HepG2 (cell line): ENCODE results near the gene CBL. TPM values are rescaled to one million over a fixed set of nuclear protein-coding genes. Genes with fewer than 3 reads are reported as not detected.

Experiments used
- BCL6 ChIP-seq: IDR thresholded peaks from 2 replicates; pipeline ENCODE4 v1.6.1; 2016; ENCODE audit warnings: missing genetic modification reagents, missing compliant biosample characterization
- GLMP ChIP-seq: sonication (generic); formaldehyde crosslinking; IDR thresholded peaks from 2 replicates; pipeline ENCODE4 v1.9.0; 2021; ENCODE audit warnings: missing genetic modification reagents, mild to moderate bottlenecking, borderline replicate concordance
- HNF4A ChIP-seq: sonication (generic); formaldehyde crosslinking; IDR thresholded peaks from 2 replicates; pipeline ENCODE4 v1.4.0; 2020; ENCODE audit warnings: missing genetic modification reagents
- IRX3 ChIP-seq: sonication (generic); formaldehyde crosslinking; IDR thresholded peaks from 2 replicates; pipeline ENCODE4 v1.8.1; 2023; ENCODE audit warnings: mild to moderate bottlenecking, low read depth, missing genetic modification reagents, borderline replicate concordance
- JDP2 ChIP-seq: sonication (generic); formaldehyde crosslinking; IDR thresholded peaks from 2 replicates; pipeline ENCODE4 v1.8.1; 2022; ENCODE audit warnings: missing genetic modification reagents, borderline replicate concordance
- JUND ChIP-seq: sonication (generic); formaldehyde crosslinking; IDR thresholded peaks from 2 replicates; pipeline ENCODE4 v1.8.0; 2022; ENCODE audit warnings: mild to moderate bottlenecking, missing genetic modification reagents
- MTA1 ChIP-seq: sonication (generic); formaldehyde crosslinking; IDR thresholded peaks from 2 replicates; pipeline ENCODE4 v1.4.0; 2020; ENCODE audit warnings: missing genetic modification reagents, mild to moderate bottlenecking, borderline replicate concordance
- MXD4 ChIP-seq: IDR thresholded peaks from 2 replicates; pipeline ENCODE4 v1.6.1; 2016; ENCODE audit warnings: mild to moderate bottlenecking, missing biosample characterization, missing genetic modification reagents
- PATZ1 ChIP-seq: sonication (generic); formaldehyde crosslinking; IDR thresholded peaks from 2 replicates; pipeline ENCODE4 v1.4.0; 2020; ENCODE audit warnings: missing genetic modification reagents
- POLR2A ChIP-seq, 2 experiments: IDR thresholded peaks; 2 replicates each; pipeline ENCODE4 v1.6.1; 2011; ENCODE audit warnings: low read depth in 2 of 2, low read length in 2 of 2, mild to moderate bottlenecking in 1 of 2, moderate library complexity in 1 of 2; ENCODE audit not compliant: insufficient read depth in 1 of 2
- SAP130 ChIP-seq: IDR thresholded peaks from 2 replicates; pipeline ENCODE4 v1.6.1; 2016; ENCODE audit warnings: low read depth
- SNAPC2 ChIP-seq: sonication (generic); formaldehyde crosslinking; IDR thresholded peaks from 2 replicates; pipeline ENCODE4 v1.8.1; 2022; ENCODE audit warnings: mild to moderate bottlenecking, missing genetic modification reagents
- SOX5 ChIP-seq: IDR thresholded peaks from 2 replicates; pipeline ENCODE4 v1.6.1; 2016; ENCODE audit warnings: borderline replicate concordance
- SRSF1 ChIP-seq: fragments of 200-400 bp; formaldehyde crosslinking; optimal IDR thresholded peaks from 2 replicates; pipeline ENCODE3; 2017; ENCODE audit warnings: mild to moderate bottlenecking, low read depth, low read length, moderate library complexity
- TBP ChIP-seq: sonication (generic); formaldehyde crosslinking; IDR thresholded peaks from 2 replicates; pipeline ENCODE4 v1.5.0; 2020; ENCODE audit warnings: missing genetic modification reagents
- TMF1 ChIP-seq: sonication (generic); formaldehyde crosslinking; IDR thresholded peaks from 2 replicates; pipeline ENCODE4 v1.8.1; 2022; ENCODE audit warnings: low read depth, missing genetic modification reagents
- WIZ ChIP-seq: sonication (generic); formaldehyde crosslinking; IDR thresholded peaks from 2 replicates; pipeline ENCODE4 v1.5.1; 2020; ENCODE audit warnings: mild to moderate bottlenecking, missing genetic modification reagents
- ZC3H13 ChIP-seq: sonication (generic); formaldehyde crosslinking; IDR thresholded peaks from 2 replicates; pipeline ENCODE4 v1.8.1; 2023; ENCODE audit warnings: mild to moderate bottlenecking, missing genetic modification reagents, moderate library complexity
- ZNF10 ChIP-seq: sonication (generic); formaldehyde crosslinking; IDR thresholded peaks from 2 replicates; pipeline ENCODE4 v1.4.0; 2020; ENCODE audit warnings: mild to moderate bottlenecking, low read depth, missing genetic modification reagents, borderline replicate concordance
- ZNF17 ChIP-seq: sonication (generic); formaldehyde crosslinking; IDR thresholded peaks from 2 replicates; pipeline ENCODE4 v1.5.0; 2020; ENCODE audit warnings: mild to moderate bottlenecking, missing genetic modification reagents
- ZNF407 ChIP-seq: sonication (generic); formaldehyde crosslinking; IDR thresholded peaks from one replicate; pipeline ENCODE4 v1.5.1; 2020; ENCODE audit warnings: mild to moderate bottlenecking, missing genetic modification reagents; ENCODE audit errors: not compliant biosample characterization
- ZNF569 ChIP-seq: sonication (generic); formaldehyde crosslinking; IDR thresholded peaks from 2 replicates; pipeline ENCODE4 v1.5.0; 2020; ENCODE audit warnings: mild to moderate bottlenecking, missing genetic modification reagents, moderate library complexity, borderline replicate concordance
- polyA plus RNA-seq, 8 experiments: library from polyadenylated mRNA; depleted of rRNA in 3 of 8; stranded (reverse) in 7 of 8; unstranded in 1 of 8; fragments of >200 nt; fragmentation: Illumina TruSeq in 4 of 8; extraction: Trizol in 4 of 8; gene quantifications; 2 replicates each; pipeline versions ENCODE4 v1.2.1 to v1.2.3, GENCODE V29; 2011 to 2016; ENCODE audit warnings: low read depth in 4 of 8, missing spikeins in 1 of 8, mixed read lengths in 1 of 8; ENCODE audit not compliant: insufficient read depth in 1 of 8
- total RNA-seq, 5 experiments: library from RNA; depleted of rRNA; stranded (reverse); fragments of >200 nt; fragmentation: Illumina TruSeq; extraction: Trizol; gene quantifications; 2 replicates each; pipeline ENCODE4 v1.2.3, GENCODE V29; 2016; ENCODE audit warnings: low read depth in 1 of 5

CBL gene
- total and polyA plus RNA-seq, 2 of the 13 experiments (the other 11 are each of a cell fraction or from before 2014, with no cell fraction given), result 6.6 to 7.4 TPM

GRCh38 chr11:119352857-119353260, 146.7 kb downstream of the CBL start (continued):
- TF ChIP-seq TMF1 (CRISPR knock-in tag) (no peak), HNF4A (CRISPR knock-in tag) (peak; percentile 44), SNAPC2 (CRISPR knock-in tag) (no peak), ZNF17 (CRISPR knock-in tag) (no peak), SOX5 (CRISPR knock-in tag) (peak; percentile 87), ZNF569 (no peak), GLMP (no peak), PATZ1 (CRISPR knock-in tag) (peak; percentile 69), IRX3 (CRISPR knock-in tag) (no peak), JDP2 (no peak), POLR2A (IDR thresholded peaks at IDR 0.05; ENCODE audit: insufficient read depth in 1 of 2, low read depth in 2 of 2, low read length in 2 of 2) (no peak), MXD4 (0 out of 2 replicates have a peak, but pooled peaks have one; percentile 56), MTA1 (CRISPR knock-in tag) (no peak), SAP130 (CRISPR knock-in tag) (peak; percentile 60), JUND (CRISPR knock-in tag) (no peak), WIZ (CRISPR knock-in tag) (no peak), BCL6 (CRISPR knock-in tag) (peak; percentile 53), ZNF10 (no peak), TBP (CRISPR knock-in tag) (no peak), SRSF1 (no peak), ZC3H13 (no peak), ZNF407 (no peak)
